ENCODE measurements around the gene ERG28. TPM values are rescaled to one million over a fixed set of nuclear protein-coding genes. Genes with fewer than 3 reads are reported as not detected.

The ERG28 gene
- total and polyA plus RNA-seq, 2 of the 13 experiments (the other 11 are each of a cell fraction or from before 2014, with no cell fraction given) = 27.3 to 32.3 TPM

GRCh38 chr14:75648066-75648838 is 12.4 kb downstream of the ERG28 start (continued):
- TF ChIP-seq FOXP4 (CRISPR knock-in tag; IDR thresholded peaks at IDR 0.05) (peak; percentile 99), ZMAT3 (CRISPR knock-in tag; conservative IDR thresholded peaks at IDR 0.05) (no peak; the same call in 1 of the 2 replicates), TRIM22 (IDR thresholded peaks at IDR 0.05) (no peak), TFE3 (CRISPR knock-in tag; IDR thresholded peaks at IDR 0.05) (peak; percentile 87), THAP11 (CRISPR knock-in tag; IDR thresholded peaks at IDR 0.05) (peak; percentile 79), MATR3 (CRISPR knock-in tag; IDR thresholded peaks at IDR 0.05) (no peak), MAZ (IDR thresholded peaks at IDR 0.05; ENCODE audit: borderline replicate concordance, low read depth, low read length) (no peak; the same call in 1 of the 2 replicates), MAZ (CRISPR knock-in tag; IDR thresholded peaks at IDR 0.05; ENCODE audit: low read depth) (peak; percentile 49; the same call in 1 of the 2 replicates), GMEB1 (CRISPR knock-in tag; IDR thresholded peaks at IDR 0.05; ENCODE audit: borderline replicate concordance) (no peak), ZZZ3 (CRISPR knock-in tag; IDR thresholded peaks at IDR 0.05; ENCODE audit: borderline replicate concordance) (no peak), ZFP62 (CRISPR knock-in tag; IDR thresholded peaks at IDR 0.05) (no peak), MLX (CRISPR knock-in tag; IDR thresholded peaks at IDR 0.05) (peak; percentile 96), KDM3A (CRISPR knock-in tag; IDR thresholded peaks at IDR 0.05; ENCODE audit: low read depth) (peak; percentile 96), MTF1 (CRISPR knock-in tag; IDR thresholded peaks at IDR 0.05) (no peak), HBP1 (CRISPR knock-in tag; IDR thresholded peaks at IDR 0.05; ENCODE audit: low read depth) (peak; percentile 90; the same call in 1 of the 2 replicates), CENPT (CRISPR knock-in tag; IDR thresholded peaks at IDR 0.05; ENCODE audit: low read depth) (no peak), ELF3 (CRISPR knock-in tag; IDR thresholded peaks at IDR 0.05) (peak; percentile 90), ZMYM2 (CRISPR knock-in tag; IDR thresholded peaks at IDR 0.05) (peak; percentile 69), IRF2 (CRISPR knock-in tag; IDR thresholded peaks at IDR 0.05) (peak; percentile 97), BCL6 (CRISPR knock-in tag; IDR thresholded peaks at IDR 0.05) (peak; percentile 90), ZNF570 (CRISPR knock-in tag; IDR thresholded peaks at IDR 0.05; ENCODE audit: borderline replicate concordance) (no peak)

Measured in HepG2 (cell line).